ENCODE results near the gene PTPN7.

- TF ChIP-seq CTCF (conservative IDR thresholded peaks at IDR 0.05) = no peak
- no peak for TF ChIP-seq ZFX (IDR thresholded peaks at IDR 0.05)
Observed at GRCh38 chr1:202134645-202135172, 25.7 kb downstream of the PTPN7 start.

Data from C4-2B (cell line).